HPDE6-E6E7 (cell line): ENCODE data around the gene WDR45B.

Experiments
- DNase-seq: peaks from one replicate; pipeline ENCODE4 v3.0.0; 2011; ENCODE audit warnings: missing footprints; ENCODE audit errors: extremely low spot score

Gene WDR45B

DNA sequence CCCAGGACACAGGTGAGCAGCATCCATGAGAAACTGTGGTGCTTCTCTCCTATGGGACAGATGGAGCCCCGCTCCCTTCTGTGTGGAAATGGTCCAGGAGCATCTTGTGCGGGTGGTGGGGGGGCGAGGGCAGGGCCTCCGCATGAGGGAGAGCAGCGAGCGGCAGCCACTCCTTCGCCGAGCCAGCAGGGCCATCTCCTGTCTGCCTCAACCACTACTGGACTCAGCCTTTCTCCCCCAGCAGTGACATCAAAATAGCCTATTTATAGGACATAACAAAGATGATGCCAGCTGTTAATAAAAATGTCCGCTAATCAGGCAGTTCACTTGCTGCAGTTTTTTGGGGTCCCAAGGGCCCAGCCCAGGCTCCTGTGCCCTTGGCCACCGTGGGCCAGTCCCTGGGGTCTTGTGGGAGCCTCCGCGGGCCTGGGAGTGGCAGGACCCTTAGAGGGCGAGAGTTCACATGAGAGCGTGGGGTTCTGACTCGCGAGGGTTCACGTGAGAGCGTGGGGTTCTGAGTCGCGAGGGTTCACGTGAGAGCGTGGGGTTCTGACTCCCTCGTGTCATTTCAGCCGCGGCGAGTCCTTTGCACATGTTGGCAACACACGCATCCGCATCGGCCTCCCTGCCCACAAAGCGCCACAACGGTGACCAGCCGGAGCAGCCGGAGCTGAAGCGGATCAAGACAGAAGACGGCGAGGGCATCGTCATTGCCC lies 47.4 kb downstream of the WDR45B start:
- no peak for DNase-seq

DNA sequence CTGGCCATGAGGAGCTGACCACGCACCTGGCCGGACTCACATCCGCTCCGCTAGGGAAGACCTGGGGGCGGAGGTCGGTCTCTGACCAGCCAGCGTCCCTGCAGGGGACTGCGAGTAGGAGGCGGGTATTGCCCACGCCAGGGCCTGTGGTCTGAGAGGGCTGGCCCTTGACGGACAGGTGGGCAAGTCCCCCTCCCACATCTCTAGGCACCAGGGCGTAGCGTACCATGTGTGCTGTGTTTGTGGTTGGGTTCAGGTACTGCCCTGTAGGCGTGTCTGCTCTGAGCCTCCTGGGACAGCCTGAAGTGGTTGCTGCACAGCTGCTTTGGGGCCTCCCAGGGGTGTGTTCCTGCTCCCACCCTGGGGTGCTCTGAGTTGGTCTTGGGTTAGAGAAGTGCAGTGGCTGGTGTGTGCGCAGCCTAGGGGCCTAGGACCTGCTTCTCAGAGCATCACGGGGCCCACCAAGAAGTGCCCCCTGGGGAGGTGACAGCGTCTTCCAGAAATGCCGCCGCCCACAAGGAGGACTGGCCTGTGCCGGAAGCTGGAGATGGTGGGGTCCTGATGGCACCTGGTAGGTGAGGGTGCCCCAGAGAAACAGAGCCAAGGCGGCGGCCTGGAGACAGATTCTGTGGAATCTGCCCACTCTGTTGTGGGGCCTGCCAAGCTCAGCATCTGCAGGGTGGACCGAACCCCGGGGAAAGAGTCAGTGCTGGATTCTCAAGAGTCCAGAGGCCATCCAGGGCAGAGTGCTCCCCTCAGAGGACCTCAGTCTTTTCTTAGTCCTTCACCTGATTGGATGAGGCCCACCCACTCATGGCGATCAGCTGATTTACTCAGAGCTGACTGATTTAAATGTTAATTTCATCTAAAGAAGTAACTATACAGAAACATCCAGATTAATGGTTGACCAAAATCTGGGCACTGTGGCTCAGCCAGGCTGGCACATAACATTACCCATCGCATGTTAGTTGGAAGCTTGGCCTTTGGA lies 48.3 kb downstream of the WDR45B start:
- DNase-seq: no peak

DNA sequence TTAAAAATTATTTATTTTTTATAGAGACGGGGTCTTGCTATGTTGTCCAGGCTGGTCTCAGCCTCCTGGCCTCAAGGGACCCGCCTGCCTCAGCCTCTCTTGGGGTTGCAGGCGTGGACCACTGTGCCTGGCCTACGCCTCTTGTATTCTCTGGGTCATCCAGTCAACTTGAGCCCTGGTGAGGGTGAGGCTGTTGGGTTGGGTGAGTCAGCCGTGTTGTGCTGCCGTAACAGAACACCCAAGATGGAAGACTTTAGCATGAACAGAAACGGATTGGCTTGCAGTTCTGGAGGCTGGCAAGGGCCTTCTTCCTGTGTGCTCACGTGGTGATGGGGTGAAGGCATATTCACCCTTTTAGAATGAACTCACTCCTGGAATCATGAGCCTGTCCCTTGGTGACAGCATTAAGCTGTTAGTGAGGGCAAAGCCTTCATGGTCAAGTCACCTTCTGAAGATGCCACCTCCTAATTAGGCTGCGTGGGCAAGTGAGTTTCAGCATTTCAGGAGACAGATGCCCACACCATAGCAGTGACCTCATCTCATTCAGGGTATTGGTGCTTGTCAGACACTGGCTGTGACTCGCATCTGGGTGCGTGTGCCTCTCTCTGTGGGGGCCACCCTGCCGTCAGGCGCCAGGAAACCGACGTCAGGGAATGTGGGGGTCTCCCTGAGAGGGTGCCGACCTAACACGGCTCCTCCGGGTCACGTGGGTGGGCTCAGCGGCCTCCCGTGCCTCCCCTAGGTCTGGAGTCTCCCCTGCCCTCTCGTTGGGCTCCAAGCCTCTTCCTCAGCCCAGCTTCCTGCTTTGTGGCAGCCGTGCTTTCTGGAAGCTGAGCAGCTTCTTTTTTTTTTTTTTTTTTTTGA lies 49.8 kb downstream of the WDR45B start:
- no peak for DNase-seq

DNA sequence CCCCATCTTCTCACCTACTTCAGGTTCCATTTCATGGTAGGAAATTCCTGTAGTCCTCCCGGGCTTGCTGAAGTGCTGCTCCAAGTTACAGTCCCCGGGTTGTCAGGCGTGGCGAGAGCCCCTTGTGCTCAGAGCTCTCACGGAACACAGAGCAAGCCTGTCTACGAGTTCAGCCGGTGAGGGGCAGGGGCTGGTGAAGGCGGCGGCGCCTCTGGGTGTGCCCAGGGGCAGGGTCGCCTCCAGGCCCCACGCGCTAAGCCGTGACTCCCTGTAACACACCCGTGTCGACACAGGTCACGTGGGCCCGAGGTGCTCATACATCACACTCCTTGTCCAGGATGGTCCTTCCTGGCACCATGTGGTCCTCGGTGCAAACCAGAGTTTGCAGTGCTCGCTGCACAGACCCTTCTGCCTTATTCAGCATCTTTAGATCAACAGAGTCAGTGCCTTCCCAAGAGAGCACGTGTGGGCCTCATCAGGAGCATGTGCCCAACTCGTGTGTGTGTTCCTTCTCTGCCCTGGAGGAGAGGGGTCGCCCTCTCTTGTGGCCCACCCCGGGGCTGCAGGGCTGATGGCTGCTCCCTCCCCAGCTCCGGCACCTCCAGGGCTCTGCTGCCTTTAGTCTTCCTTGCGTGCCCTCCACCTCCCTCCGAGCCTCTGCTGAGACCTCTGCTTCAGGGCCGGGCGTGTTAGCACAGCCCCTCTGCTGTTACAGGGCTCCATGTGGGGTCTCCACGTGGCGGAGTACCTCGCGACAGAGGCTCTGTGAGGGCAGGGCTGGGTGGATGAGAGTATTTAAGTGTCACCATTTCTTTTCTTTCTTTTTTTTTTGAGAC lies 51.2 kb downstream of the WDR45B start:
- no peak for DNase-seq

DNA sequence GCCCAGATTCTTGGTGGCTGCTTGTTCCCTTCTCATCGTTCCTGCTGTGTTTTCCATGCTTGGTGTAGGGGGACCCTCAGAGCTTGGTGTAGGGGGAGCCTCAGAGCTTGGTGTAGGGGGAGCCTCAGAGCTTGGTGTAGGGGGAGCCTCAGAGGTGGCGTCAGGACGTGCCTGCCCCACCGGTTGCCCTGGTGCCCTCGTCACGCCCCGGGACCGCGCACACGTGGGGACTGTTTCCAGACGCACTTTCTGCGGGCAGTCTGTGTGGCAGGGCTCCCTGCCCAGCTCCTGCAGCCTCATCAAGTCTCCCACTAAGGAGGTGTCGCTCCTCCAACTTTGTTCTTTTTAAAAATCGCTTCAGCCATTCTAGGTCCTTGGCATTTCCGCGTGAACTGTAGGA lies 51.9 kb downstream of the WDR45B start:
- no peak for DNase-seq

DNA sequence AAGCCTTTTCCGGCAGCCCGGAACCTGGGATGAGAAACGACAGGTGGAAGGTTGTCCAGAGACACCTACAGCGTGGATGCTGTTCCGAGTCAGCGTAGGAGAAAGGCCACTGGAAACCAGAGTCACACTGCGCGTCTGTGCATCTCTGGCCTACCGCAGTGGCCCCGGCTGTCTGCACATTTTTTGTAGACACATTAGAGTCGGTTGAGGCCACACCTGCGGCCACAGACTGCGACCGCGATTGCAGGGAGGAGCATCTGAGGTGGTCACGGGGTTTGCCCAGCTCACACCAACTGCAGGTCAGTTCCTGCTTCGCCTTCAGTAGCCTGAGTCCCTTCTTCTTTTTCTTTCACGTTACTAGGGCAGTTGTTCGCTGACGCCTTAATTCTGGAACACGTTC lies 52.4 kb downstream of the WDR45B start:
- DNase-seq: no peak

DNA sequence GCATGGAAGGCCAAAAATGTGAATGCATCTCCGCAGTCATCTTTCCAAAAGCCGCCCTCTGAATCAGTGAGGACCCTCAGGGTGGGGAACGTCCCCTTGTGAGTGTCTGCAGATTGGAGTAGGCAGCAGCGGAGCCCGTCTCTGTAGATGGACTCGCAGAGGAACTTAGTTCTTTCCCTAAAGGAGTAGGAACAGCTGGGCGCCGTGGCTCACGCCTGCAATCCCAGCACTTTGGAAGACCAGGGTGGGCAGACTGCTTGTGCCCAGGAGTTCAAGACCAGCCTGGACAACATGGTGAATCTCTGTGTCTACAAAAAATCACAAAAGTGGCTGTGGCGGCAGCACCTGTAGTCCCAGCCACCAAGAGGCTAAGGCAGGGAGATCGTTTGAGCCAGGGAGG lies 53.7 kb downstream of the WDR45B start:
- DNase-seq: no peak

DNA sequence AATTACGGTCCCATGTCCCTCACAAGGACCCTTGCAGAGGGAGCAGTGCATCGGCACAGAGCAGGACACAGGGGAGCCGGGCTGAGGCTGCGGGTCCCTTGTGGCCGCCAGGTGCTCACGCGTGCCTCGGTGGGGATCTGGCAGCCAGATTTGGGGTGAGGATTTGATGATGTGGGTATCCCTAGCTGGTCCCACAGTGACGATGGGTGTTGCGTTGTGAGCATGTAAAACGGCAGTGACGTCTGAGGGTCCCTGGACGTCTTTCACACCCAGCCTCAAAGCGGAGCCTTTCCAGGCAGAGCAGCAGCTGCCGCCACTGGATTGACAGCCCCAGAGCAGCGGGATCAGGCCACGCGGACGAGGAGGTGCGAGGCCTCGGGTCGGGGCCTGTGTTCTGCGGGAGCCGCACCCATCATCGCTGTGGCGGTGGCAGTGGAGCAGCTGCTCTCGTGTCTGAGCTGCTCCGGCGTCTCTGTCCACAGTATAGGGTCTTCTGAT lies 54.6 kb downstream of the WDR45B start:
- no peak for DNase-seq

DNA sequence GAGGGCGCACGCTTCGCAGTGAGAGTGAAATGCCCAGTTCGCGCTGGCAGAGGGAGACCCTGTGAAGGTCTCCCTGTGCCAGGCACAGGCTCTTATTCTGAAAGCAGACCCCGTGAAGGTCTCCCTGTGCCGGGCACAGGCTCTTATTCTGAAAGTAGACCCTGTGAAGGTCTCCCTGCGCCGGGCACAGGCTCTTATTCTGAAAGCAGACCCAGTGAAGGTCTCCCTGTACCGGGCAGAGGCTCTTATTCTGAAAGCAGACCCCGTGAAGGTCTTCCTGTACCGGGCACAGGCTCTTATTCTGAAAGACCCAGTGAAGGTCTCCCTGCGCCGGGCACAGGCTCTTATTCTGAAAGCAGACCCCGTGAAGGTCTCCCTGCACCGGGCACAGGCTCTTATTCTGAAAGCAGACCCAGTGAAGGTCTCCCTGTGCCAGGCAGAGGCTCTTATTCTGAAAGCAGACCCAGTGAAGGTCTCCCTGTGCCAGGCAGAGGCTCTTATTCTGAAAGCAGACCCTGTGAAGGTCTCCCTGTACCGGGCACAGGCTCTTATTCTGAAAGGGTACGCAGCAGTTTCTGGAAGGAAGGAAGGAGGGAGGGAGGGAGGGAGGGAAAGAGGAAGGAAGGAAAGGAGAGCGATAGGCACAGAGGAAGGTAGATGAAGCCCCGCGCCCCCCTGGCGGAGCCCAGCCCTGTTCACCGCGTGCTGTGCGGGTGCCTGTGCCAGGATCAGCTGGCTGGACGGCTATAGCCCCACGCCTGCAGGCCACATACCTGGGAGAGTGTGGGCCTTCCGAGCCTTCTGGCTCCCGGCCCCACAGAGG lies 55.3 kb downstream of the WDR45B start:
- no peak for DNase-seq

DNA sequence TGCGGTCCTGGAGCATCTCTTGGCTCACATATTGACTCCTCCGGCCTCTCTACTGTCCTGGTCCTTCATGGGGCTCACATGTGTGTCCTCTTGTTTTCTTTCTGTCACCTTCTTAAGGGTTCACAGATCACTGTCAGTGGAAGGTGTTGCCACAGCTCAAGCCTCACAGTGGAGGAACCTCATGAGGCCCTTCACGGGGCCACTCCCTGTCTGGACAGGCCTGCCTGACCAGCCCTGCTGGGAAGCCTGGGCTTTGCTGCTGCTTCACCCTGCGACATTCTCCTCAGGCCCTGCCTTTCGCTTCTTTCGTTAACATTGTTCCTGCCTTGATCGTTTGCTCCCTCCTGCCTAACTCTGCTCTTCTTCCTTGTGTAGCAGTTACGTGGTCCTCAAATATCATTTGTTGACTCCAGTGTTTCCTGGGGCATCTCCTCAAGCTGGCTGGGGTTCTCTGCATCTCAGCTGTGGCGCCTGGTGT lies 55.9 kb downstream of the WDR45B start:
- DNase-seq: peak; percentile 48

DNA sequence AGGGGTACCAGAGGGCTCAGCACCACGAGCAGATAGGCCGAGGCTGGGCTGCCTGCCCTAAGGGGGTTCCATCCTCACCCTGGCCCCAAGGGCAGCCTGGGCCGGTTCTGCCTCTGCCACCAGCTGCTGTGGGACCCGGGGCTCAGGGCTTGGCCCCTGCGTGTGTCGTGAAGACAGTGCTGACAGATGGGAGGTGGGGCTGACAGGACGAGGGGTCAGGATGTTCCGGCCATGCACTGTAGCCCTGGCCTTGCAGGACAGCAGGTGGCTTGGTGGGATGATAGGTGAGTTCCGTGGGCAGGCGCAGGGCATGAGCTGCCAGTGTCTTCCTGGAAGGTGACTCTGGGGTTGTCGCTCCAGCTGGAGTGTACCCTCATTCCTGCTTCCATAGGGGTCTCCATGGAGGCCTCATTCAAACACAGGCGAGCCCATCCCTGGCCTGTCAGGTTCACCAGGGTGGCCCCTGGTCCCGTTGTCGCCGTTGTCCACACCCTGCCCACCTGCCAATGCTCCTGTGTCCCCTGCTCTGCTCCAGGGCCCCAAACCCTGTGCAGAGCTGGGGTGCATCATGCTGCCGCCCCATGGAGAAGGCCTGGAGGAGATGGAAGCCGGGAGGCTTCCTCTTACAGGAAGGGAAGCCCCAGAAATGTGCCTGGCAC lies 57.2 kb downstream of the WDR45B start:
- no peak for DNase-seq

DNA sequence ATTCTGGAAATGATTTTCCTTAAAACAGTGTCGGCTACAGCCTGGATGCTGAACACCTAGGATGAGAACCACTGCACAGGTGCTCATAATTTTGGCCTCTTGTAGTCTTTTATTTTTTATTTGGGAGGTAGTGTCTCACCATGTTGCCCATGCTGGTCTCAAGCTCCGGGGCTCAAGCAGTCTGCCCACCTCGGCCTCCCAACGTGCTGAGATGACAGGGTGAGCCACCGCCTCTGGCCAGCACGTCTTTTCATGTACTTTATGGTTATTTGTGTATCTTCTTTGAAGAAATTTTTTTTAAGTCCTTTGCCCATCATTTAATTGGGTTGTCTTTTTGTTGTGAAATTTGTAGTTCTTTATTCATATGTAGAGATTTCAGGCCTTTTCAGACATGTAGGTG lies 58.0 kb downstream of the WDR45B start:
- no peak for DNase-seq

DNA sequence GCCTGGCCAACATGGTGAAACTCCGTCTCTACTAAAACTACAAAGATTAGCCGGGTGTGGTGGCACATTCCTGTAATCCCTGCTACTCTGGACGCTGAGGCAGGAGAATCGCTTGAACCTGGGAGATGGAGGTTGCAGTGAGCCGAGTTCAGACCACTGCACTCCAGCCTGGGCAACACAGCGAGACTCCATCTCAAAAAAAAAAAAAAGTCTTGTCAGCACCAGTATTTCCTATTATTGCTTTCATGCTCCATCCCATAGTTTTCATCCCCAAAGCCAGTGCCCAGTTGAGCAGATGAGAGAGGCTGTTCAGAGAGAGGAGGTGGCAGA lies 58.4 kb downstream of the WDR45B start:
- no peak for DNase-seq

DNA sequence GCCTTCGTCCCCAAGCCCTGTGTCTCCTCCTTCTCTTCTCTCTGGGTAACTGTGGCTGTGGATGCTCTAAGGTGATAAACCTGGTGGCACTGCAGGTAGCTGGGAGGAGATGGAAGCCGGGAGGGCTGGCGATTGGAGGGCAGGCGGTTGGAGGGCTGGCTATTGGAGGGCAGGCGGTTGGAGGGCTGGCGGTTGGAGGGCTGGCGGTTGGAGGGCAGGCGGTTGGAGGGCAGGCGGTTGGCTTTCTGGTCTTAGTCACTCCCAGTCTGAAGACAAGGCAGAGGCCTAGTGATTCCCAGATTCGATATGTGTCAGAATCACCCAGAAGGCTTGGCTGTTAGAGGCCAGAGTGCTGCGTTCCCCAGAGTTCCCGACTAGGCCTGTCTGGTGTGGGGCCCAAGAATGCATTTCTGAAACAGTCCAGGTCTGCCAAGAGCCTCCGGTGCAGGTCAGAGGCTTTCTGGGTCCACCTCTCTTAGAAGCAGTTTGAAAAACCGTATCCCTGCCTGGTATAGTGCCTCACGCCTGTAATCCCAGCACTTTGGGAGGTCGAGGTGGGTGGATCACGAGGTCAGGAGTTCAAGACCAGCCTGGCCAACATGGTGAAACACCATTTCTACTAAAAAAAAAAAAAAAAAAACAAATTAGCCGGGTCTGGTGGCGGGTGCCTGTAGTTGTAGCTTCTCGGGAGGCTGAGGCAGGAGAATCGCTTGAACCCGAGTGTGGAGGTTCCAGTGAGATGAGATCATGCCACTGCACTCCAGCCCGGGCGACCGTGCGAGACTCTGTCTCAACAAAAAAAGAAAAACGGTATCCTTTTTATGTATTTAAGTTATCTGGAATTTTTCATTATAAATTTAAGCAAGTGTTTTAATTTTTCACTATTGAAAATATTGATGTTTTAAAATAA lies 59.7 kb downstream of the WDR45B start:
- no peak for DNase-seq

DNA sequence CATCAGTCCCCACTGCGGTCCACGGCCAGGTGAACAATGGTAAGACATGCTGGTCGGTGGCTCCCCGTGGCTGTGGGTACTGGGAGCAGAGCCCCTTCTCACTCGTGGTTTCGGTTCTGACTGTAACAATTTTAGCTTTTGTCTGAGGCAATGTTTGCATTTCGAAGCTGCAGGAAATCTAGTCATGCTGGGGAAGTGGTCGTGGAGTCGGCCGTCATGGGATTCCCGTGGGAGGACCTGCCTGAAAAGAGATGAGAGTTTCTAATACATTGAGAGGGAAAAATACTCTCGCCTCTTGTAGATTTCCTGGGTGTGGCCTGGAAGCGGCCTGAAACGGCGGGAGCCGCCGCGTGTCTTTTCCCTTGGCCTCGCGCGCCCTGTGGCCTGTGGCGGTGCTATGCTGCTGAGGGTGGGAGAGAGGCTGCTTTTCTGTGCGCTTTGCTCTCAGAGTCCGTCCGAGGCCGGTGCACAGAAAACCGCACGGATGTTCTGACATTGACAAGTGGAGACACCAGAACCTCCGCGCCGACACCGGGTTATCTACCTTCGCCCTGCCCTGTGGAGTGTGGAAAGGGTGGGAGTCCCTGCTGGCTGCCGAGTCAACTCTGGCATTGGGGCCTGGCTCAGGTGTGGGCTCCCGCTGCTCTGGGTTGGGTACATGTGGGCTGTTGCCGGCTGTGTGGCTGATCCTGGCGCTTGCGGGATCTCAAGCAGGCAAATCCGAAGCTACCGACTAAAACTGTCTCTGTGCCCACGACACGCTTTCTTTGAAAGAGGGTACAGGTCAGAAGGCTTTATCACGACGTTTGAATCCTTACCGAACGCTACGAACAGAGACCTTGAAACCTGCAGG lies 60.8 kb downstream of the WDR45B start:
- DNase-seq: no peak

DNA sequence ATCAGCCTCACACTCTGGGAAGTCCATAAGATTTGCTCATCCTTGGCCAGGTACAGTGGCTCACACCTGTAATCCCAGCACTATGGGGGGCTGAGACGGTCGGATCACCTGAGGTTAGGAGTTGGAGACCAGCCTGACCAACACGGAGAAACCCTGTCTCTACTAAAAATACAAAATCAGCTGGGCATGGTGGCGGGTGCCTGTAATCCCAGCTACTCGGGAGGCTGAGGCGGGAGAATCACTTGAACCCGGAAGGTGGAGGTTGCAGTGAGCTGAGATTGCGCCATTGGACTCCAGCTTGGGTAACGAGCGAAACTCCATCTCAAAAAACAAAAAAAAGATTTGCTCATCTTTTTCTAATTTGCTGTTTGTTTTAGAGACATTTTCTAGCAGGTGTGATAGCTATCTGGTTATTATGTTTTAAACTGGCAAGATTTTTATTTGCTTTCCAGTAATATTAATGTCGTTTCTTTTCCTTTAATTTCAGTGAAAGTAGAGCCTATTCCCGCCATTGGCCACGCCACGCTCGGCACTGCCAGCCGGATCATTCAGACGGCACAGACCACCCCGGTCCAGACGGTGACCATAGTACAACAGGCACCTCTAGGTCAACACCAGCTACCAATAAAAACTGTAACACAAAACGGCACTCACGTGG lies 61.5 kb downstream of the WDR45B start:
- DNase-seq: no peak
